Measurements from ENCODE around the gene ATP6V1F.
A peak's percentile ranks its signal among the peaks of the same experiment; 100 is the strongest.

Gene ATP6V1F, protein sequence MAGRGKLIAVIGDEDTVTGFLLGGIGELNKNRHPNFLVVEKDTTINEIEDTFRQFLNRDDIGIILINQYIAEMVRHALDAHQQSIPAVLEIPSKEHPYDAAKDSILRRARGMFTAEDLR

GRCh38 chr7:128862571-128863432 is at the start of gene ATP6V1F:
ATP6V1F (plus strand) TSS chr7:128862856; CDS start chr7:128862905, 49 bp downstream.
- Histone ChIP-seq H3K36me3 (ENCODE audit: insufficient read depth, low read length) (peaks cover 16% of the 10 kb centered on the region), H3K4me1 (ENCODE audit: insufficient read depth, low read length) (peaks cover 16% of the 10 kb centered on the region), H3K9me3 (ENCODE audit: low read length) (no peaks in the 10 kb centered on the region), H3K4me3 (ENCODE audit: low read length) (peak within 1 kb of the TSS; percentile 66), H3K27me3 (ENCODE audit: insufficient read depth, low read length) (no peaks in the 10 kb centered on the region), H2AFZ (ENCODE audit: low read depth, low read length) (peak within 1 kb of the TSS; percentile 50)

GRCh38 chr7:128814499-128814898 is 48.2 kb upstream of the ATP6V1F start:
- H3K27me3 ChIP-seq (ENCODE audit: insufficient read depth, low read length) = no peaks in the 10 kb centered on the region
- H3K4me1 ChIP-seq (ENCODE audit: insufficient read depth, low read length) = no peaks in the 10 kb centered on the region
- H3K36me3 ChIP-seq (ENCODE audit: insufficient read depth, low read length) = peaks cover 17% of the 10 kb centered on the region
- H2AFZ ChIP-seq (ENCODE audit: low read depth, low read length) = no peak overlapping the region
- H3K4me3 ChIP-seq (ENCODE audit: low read length) = no peak overlapping the region
- no peaks in the 10 kb centered on the region for H3K9me3 ChIP-seq (ENCODE audit: low read length)

GRCh38 chr7:128815289-128815942 is 47.2 kb upstream of the ATP6V1F start:
- Histone ChIP-seq H3K9me3 (ENCODE audit: low read length) (no peaks in the 10 kb centered on the region), H3K27me3 (ENCODE audit: insufficient read depth, low read length) (no peaks in the 10 kb centered on the region), H3K36me3 (ENCODE audit: insufficient read depth, low read length) (peaks cover 12% of the 10 kb centered on the region), H2AFZ (ENCODE audit: low read depth, low read length) (no peak overlapping the region), H3K4me1 (ENCODE audit: insufficient read depth, low read length) (no peaks in the 10 kb centered on the region), H3K4me3 (ENCODE audit: low read length) (no peak overlapping the region)

- no peak overlapping the region for H2AFZ ChIP-seq (ENCODE audit: low read depth, low read length)
- H3K27me3 ChIP-seq (ENCODE audit: insufficient read depth, low read length) = no peaks in the 10 kb centered on the region
Measured at GRCh38 chr7:128818694-128819093, 44.0 kb upstream of the ATP6V1F start.

GRCh38 chr7:128821724-128822123 is 40.9 kb upstream of the ATP6V1F start:
- Histone ChIP-seq H3K4me1 (ENCODE audit: insufficient read depth, low read length) (no peaks in the 10 kb centered on the region), H3K27me3 (ENCODE audit: insufficient read depth, low read length) (no peaks in the 10 kb centered on the region), H3K36me3 (ENCODE audit: insufficient read depth, low read length) (no peaks in the 10 kb centered on the region), H3K4me3 (ENCODE audit: low read length) (no peak overlapping the region), H2AFZ (ENCODE audit: low read depth, low read length) (no peak overlapping the region), H3K9me3 (ENCODE audit: low read length) (no peaks in the 10 kb centered on the region)

More at GRCh38 chr7:128818694-128819093, 44.0 kb upstream of the ATP6V1F start:
- no peaks in the 10 kb centered on the region for H3K4me1 ChIP-seq (ENCODE audit: insufficient read depth, low read length)
- no peaks in the 10 kb centered on the region for H3K9me3 ChIP-seq (ENCODE audit: low read length)
- no peak overlapping the region for H3K4me3 ChIP-seq (ENCODE audit: low read length)
- no peaks in the 10 kb centered on the region for H3K36me3 ChIP-seq (ENCODE audit: insufficient read depth, low read length)

- no peak overlapping the region for H2AFZ ChIP-seq (ENCODE audit: low read depth, low read length)
Measured at GRCh38 chr7:128826512-128826911, 36.1 kb upstream of the ATP6V1F start.

GRCh38 chr7:128826916-128827247 is 35.8 kb upstream of the ATP6V1F start:
- H3K36me3 ChIP-seq (ENCODE audit: insufficient read depth, low read length) = no peaks in the 10 kb centered on the region
- no peaks in the 10 kb centered on the region for H3K27me3 ChIP-seq (ENCODE audit: insufficient read depth, low read length)
- H3K4me3 ChIP-seq (ENCODE audit: low read length) = no peak overlapping the region

More at GRCh38 chr7:128826512-128826911, 36.1 kb upstream of the ATP6V1F start:
- H3K9me3 ChIP-seq (ENCODE audit: low read length) = no peaks in the 10 kb centered on the region
- no peak overlapping the region for H3K4me3 ChIP-seq (ENCODE audit: low read length)
- no peaks in the 10 kb centered on the region for H3K36me3 ChIP-seq (ENCODE audit: insufficient read depth, low read length)
- no peaks in the 10 kb centered on the region for H3K27me3 ChIP-seq (ENCODE audit: insufficient read depth, low read length)
- peaks cover 18% of the 10 kb centered on the region for H3K4me1 ChIP-seq (ENCODE audit: insufficient read depth, low read length)

DNA sequence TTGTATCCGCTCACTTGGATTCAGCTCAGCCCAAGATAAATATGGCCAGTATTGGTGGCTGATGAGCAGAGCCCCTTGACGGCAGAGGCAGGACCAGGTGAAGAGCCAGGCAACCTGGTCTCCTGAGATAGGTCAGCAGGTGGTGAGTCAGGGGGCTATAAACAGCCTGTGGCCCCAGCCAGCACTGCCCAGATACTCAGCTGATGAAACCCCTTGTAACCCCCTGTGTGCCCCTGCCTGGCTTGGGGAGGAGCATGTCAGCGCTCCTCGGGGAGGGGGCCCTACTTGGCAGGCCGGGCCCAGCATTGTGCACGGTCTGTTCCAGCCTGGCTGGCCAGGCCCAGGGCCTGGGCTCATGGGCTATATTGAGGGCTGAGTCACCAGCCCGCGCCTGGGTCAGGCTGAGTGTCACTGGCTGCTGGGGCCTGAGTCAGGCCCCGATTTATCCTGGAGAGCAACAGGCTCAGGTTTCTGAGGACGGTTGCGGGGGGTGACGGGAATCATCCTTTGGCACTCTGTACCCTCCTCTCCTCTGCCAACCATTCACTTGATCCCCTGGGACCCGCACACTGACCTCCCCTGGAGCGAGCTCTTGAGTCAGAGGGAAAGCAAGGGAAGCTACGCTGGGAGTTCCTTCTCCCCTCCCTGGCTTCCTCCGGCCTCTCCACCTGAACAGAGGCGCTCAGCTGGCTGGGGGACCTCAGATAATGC is 35.3 kb upstream of the ATP6V1F start:
- Histone ChIP-seq H3K4me3 (ENCODE audit: low read length) (no peak overlapping the region), H2AFZ (ENCODE audit: low read depth, low read length) (no peak overlapping the region), H3K27me3 (ENCODE audit: insufficient read depth, low read length) (no peaks in the 10 kb centered on the region), H3K4me1 (ENCODE audit: insufficient read depth, low read length) (peaks cover 26% of the 10 kb centered on the region), H3K36me3 (ENCODE audit: insufficient read depth, low read length) (no peaks in the 10 kb centered on the region), H3K9me3 (ENCODE audit: low read length) (no peaks in the 10 kb centered on the region)

More at GRCh38 chr7:128826916-128827247, 35.8 kb upstream of the ATP6V1F start:
- Histone ChIP-seq H3K4me1 (ENCODE audit: insufficient read depth, low read length) (peaks cover 22% of the 10 kb centered on the region), H3K9me3 (ENCODE audit: low read length) (no peaks in the 10 kb centered on the region), H2AFZ (ENCODE audit: low read depth, low read length) (no peak overlapping the region)

- no peaks in the 10 kb centered on the region for H3K27me3 ChIP-seq (ENCODE audit: insufficient read depth, low read length)
- peaks cover 33% of the 10 kb centered on the region for H3K4me1 ChIP-seq (ENCODE audit: insufficient read depth, low read length)
- H2AFZ ChIP-seq (ENCODE audit: low read depth, low read length) = no peak overlapping the region
- no peaks in the 10 kb centered on the region for H3K36me3 ChIP-seq (ENCODE audit: insufficient read depth, low read length)
- H3K9me3 ChIP-seq (ENCODE audit: low read length) = no peaks in the 10 kb centered on the region
- H3K4me3 ChIP-seq (ENCODE audit: low read length) = no peak overlapping the region
Measured at GRCh38 chr7:128827971-128828711, 34.5 kb upstream of the ATP6V1F start.

- Histone ChIP-seq H2AFZ (ENCODE audit: low read depth, low read length) (no peak overlapping the region), H3K4me1 (ENCODE audit: insufficient read depth, low read length) (peaks cover 46% of the 10 kb centered on the region), H3K27me3 (ENCODE audit: insufficient read depth, low read length) (no peaks in the 10 kb centered on the region), H3K9me3 (ENCODE audit: low read length) (no peaks in the 10 kb centered on the region), H3K4me3 (ENCODE audit: low read length) (no peak overlapping the region), H3K36me3 (ENCODE audit: insufficient read depth, low read length) (no peaks in the 10 kb centered on the region)
Measured at GRCh38 chr7:128829391-128830166, 33.1 kb upstream of the ATP6V1F start.

GRCh38 chr7:128830231-128831177 is 32.2 kb upstream of the ATP6V1F start, which contains the start of gene FLNC:
FLNC (plus strand) TSS chr7:128830406; CDS start chr7:128830638, 232 bp downstream.
- H3K9me3 ChIP-seq (ENCODE audit: low read length) = no peaks in the 10 kb centered on the region
- H3K27me3 ChIP-seq (ENCODE audit: insufficient read depth, low read length) = no peaks in the 10 kb centered on the region
- peaks cover 51% of the 10 kb centered on the region for H3K4me1 ChIP-seq (ENCODE audit: insufficient read depth, low read length)
- H3K4me3 ChIP-seq (ENCODE audit: low read length) = peak within 1 kb of the TSS; percentile 17
- H3K36me3 ChIP-seq (ENCODE audit: insufficient read depth, low read length) = no peaks in the 10 kb centered on the region
- H2AFZ ChIP-seq (ENCODE audit: low read depth, low read length) = peak within 1 kb of the TSS; percentile 55
